Measurements from ENCODE around the gene PDAP1. TPM values are rescaled to one million over a fixed set of nuclear protein-coding genes. Genes with fewer than 3 reads are reported as not detected.
A peak's percentile ranks its signal among the peaks of the same experiment; 100 is the strongest.

The PDAP1 gene
- polyA plus RNA-seq, 2 of the 4 experiments (the other 2 are of a cell fraction): 81.8 to 347 TPM

DNA sequence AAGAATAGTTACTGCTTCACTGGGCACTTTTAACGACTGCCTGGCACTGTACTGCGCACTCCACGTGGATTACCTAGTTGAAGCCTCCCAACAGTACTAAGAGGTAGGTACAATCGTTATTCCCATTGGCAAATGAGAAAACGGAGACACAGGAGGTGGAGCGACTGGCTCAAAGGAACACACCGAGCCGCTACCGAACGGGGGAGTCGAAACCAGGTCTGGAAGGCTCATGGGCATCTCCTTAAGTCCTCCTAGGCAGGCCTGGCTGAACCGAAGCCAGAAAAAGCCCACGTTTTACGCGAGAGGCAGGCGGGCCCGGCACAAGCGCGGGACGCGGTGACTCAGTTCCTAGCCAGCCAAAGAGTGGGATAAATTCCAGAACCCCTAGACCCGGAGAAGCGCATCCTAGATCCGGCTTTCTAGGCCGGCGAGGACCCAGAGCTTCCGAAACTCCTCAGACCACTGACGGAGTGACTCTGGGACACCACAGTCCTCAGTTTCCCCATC, 472 bp downstream of the PDAP1 start:
- peaks cover 34% of the 10 kb centered on the region for H3K4me1 ChIP-seq
- peak overlapping the region; percentile 95 for H3K4me2 ChIP-seq
- ChIA-PET POLR2A (interaction anchor here (1.3 to 2.5 kb wide), 7 partner anchors 8 to 769 kb away, joined by 3 to 23 read pairs (median 12); partner anchors contain the start of genes ARPC1B, CPSF4, GPC2 and PTCD1), CTCF (interaction anchor here (0.7 to 1.7 kb wide), 5 partner anchors 10 to 97 kb away, joined by 3 to 6 read pairs (median 3); no protein-coding TSS in a partner anchor)
- peak overlapping the region; percentile 97 to 98 for H3K27ac ChIP-seq
- TF ChIP-seq CBX2 (IDR thresholded peaks at IDR 0.05; ENCODE audit: borderline replicate concordance, low read depth): no peak
- TF ChIP-seq FOSL2 (IDR thresholded peaks at IDR 0.05): no peak
- TF ChIP-seq FOSL2 (CRISPR knock-in tag; IDR thresholded peaks at IDR 0.05): peak; percentile 44
- TF ChIP-seq, protein P1, sequence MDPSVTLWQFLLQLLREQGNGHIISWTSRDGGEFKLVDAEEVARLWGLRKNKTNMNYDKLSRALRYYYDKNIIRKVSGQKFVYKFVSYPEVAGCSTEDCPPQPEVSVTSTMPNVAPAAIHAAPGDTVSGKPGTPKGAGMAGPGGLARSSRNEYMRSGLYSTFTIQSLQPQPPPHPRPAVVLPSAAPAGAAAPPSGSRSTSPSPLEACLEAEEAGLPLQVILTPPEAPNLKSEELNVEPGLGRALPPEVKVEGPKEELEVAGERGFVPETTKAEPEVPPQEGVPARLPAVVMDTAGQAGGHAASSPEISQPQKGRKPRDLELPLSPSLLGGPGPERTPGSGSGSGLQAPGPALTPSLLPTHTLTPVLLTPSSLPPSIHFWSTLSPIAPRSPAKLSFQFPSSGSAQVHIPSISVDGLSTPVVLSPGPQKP (IDR thresholded peaks at IDR 0.05; ENCODE audit: low read depth, low read length): no peak
- no peak for TF ChIP-seq RNF2 (IDR thresholded peaks at IDR 0.05; ENCODE audit: borderline replicate concordance, low read depth)
- no peak for TF ChIP-seq GATA3 (IDR thresholded peaks at IDR 0.05; ENCODE audit: borderline replicate concordance)
- TF ChIP-seq, protein P2, sequence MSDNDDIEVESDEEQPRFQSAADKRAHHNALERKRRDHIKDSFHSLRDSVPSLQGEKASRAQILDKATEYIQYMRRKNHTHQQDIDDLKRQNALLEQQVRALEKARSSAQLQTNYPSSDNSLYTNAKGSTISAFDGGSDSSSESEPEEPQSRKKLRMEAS (IDR thresholded peaks at IDR 0.05): peak; percentile 47; the same call in 1 of the 2 replicates
- no peak for TF ChIP-seq FOSB (CRISPR knock-in tag; IDR thresholded peaks at IDR 0.05)
- TF ChIP-seq TP53 (CRISPR knock-in tag; IDR thresholded peaks at IDR 0.05): 0 out of 2 replicates have a peak, but pooled peaks have one; percentile 32
- TF ChIP-seq, protein P3, sequence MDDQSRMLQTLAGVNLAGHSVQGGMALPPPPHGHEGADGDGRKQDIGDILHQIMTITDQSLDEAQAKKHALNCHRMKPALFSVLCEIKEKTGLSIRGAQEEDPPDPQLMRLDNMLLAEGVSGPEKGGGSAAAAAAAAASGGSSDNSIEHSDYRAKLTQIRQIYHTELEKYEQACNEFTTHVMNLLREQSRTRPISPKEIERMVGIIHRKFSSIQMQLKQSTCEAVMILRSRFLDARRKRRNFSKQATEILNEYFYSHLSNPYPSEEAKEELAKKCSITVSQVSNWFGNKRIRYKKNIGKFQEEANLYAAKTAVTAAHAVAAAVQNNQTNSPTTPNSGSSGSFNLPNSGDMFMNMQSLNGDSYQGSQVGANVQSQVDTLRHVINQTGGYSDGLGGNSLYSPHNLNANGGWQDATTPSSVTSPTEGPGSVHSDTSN (IDR thresholded peaks at IDR 0.05): no peak
- peak overlapping the region; percentile 99 for H3K4me3 ChIP-seq
- no peak for FAIRE-seq
- under 1% methylated on average over 22 of the region's 28 CpGs for WGBS (ENCODE audit: missing lambda C conversion rate)
- DNase-seq (ENCODE audit: low read depth in 1 of 2, low spot score in 1 of 2): peak; percentile 46 to 51
- ATAC-seq: peak; percentile 43 to 66
- no peaks in the 10 kb centered on the region for H3K9me3 ChIP-seq

DNA sequence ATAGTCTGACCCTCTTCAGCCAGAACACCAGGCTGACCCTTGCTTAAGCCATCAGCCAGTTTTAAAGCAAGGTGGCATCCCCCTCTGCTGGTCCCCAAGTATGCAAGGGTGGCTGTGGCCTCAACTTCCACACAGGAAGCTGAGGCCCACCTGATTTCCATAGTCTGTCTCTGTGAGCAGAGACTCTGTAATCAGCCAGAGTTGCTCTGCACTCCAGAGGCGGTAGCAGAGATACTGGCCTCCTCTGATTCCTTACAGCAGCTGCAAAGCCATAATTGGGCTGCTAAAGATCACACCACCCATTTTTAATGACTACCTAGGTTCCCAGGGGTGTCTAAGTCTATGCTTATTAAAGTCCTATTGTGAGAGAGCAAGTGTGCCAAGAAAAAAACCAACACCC, 1.8 kb downstream of the PDAP1 start:
- H3K4me3 ChIP-seq: peak overlapping the region; percentile 99; the same call in 1 of the 3 replicates

DNA sequence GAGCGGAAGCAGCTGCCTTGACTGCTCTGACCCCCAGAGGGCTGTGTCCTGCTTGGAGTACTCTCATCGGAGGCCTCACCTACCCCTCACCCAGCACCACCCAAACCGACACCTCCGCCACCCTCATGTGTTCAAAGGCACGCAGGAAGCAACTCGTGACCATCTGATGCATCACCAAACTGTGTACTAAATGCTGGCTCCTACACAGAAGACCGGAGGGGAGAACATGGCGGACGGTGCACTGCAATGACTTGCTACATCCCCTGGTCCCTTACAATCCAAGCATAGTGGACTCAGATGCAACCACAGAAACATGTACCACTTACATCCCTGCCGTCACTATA, 3.4 kb downstream of the PDAP1 start:
- TF ChIP-seq SMC3 (IDR thresholded peaks at IDR 0.05): no peak
- Histone ChIP-seq H3K4me2 (no peak overlapping the region), H3K4me3 (no peak overlapping the region), H3K4me1 (peaks cover 23% of the 10 kb centered on the region), H3K27ac (no peak overlapping the region), H3K9me3 (no peaks in the 10 kb centered on the region)
- no peak for DNase-seq (ENCODE audit: low read depth in 1 of 2, low spot score in 1 of 2)
- POLR2A ChIA-PET: no interaction called here
- CTCF ChIA-PET: interaction anchor here (1.1 to 1.4 kb wide), 3 partner anchors 8 to 13 kb away, joined by 3 to 5 read pairs (median 4); no protein-coding TSS in a partner anchor
- no peak for FAIRE-seq
- 91% methylated on average over 10 of the region's 10 CpGs for WGBS (ENCODE audit: missing lambda C conversion rate)
- ATAC-seq: no peak

More for the DNA sequence above, 1.8 kb downstream of the PDAP1 start:
- POLR2A ChIA-PET: interaction anchor here (1.5 kb wide), 1 partner anchor 9 kb away, joined by 3 read pairs; no protein-coding TSS in a partner anchor
- H3K4me1 ChIP-seq: peaks cover 34% of the 10 kb centered on the region
- no peaks in the 10 kb centered on the region for H3K9me3 ChIP-seq
- FAIRE-seq (no peak), ATAC-seq (no peak), DNase-seq (ENCODE audit: low read depth in 1 of 2, low spot score in 1 of 2) (no peak)
- peak overlapping the region; percentile 95 for H3K4me2 ChIP-seq
- TF ChIP-seq CHD4 (IDR thresholded peaks at IDR 0.05; ENCODE audit: borderline replicate concordance) (no peak), NPAS2 (CRISPR knock-in tag; IDR thresholded peaks at IDR 0.05; ENCODE audit: borderline replicate concordance) (no peak), CHD2 (IDR thresholded peaks at IDR 0.05; ENCODE audit: low read length, partially characterized antibody) (no peak), RCOR1 (IDR thresholded peaks at IDR 0.05; ENCODE audit: low read depth, low read length) (no peak), KDM5A (IDR thresholded peaks at IDR 0.05) (no peak)
- no peak overlapping the region for H3K27ac ChIP-seq
- CTCF ChIA-PET: interaction anchor here (1.1 to 2.1 kb wide), 4 partner anchors 8 to 54 kb away, joined by 3 to 5 read pairs (median 4); no protein-coding TSS in a partner anchor
- 100% methylated on average over 1 of the region's 1 CpG for WGBS (ENCODE audit: missing lambda C conversion rate)
